Tibial nerve (tissue), 4 donors: ENCODE measurements around the gene IFI27L1.

Experiments
- CTCF ChIP-seq, 5 experiments: fragments of 200-600 bp in 3 of 5; fragments of 450-650 bp in 2 of 5; sonication (generic) in 3 of 5; IDR thresholded peaks; one replicate each; pipeline ENCODE4 v1.5.1; 2016 to 2019; ENCODE audit warnings: antibody characterized with exemption in 5 of 5, mild to moderate bottlenecking in 3 of 5, moderate library complexity in 2 of 5
- EP300 ChIP-seq, 2 donors: sonication (generic); formaldehyde crosslinking; IDR thresholded peaks; one replicate each; pipeline ENCODE4 v1.6.1; 2017; ENCODE audit warnings: antibody characterized with exemption in 2 of 2, mild to moderate bottlenecking in 1 of 2

- TF ChIP-seq CTCF (IDR thresholded peaks at IDR 0.05) (no peak), EP300 (IDR thresholded peaks at IDR 0.05) (no peak)
Observed at GRCh38 chr14:94058128-94058673, 22.9 kb upstream of the IFI27L1 start.
